ENCODE measurements around the gene DNAJC8. TPM values are rescaled to one million over a fixed set of nuclear protein-coding genes. Genes with fewer than 3 reads are reported as not detected.

DNAJC8 gene
- total RNA-seq, 1 experiment from 2014 or later: 98.7 TPM

DNA sequence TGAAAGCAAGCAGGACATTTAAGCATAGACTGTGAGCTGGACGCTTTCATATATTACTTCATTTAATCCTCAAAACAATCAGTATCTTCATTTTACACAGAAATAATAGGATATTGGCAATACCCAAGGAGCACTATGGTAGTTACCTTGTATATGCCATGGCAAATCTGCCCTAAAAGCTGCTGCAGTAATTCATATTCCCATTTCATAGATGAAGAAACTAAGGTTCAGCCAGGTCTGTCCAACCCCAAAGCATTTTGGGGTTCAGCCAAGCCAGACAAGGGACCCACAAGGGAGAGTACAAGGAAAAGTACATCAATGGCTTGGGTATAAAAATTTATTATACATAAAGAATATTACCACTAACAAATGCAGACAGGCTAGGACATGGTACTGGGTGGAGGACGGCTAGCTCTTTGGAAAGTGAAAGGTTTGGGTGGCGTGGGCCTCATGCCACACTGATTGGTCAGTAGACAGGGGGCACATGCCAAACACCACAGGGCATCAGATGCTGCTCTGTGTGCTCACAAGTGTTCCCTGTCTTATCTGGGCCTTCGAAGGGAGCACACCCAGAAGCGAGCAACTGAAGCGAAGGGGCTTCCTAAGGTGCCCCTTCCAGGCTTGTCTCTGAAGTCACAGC lies 32.5 kb downstream of the DNAJC8 start:
- DNase-seq (ENCODE audit: low read depth): no peak

- no peak for DNase-seq (ENCODE audit: low read depth)
Measured at GRCh38 chr1:28199328-28200233, 33.2 kb downstream of the DNAJC8 start.

- no peak for DNase-seq (ENCODE audit: low read depth)
Measured at GRCh38 chr1:28197682-28198415, 35.0 kb downstream of the DNAJC8 start.

GRCh38 chr1:28196330-28196729 lies 36.5 kb downstream of the DNAJC8 start:
- no peak for DNase-seq (ENCODE audit: low read depth)

GRCh38 chr1:28195780-28196179 lies 37.0 kb downstream of the DNAJC8 start:
- no peak for DNase-seq (ENCODE audit: low read depth)

DNA sequence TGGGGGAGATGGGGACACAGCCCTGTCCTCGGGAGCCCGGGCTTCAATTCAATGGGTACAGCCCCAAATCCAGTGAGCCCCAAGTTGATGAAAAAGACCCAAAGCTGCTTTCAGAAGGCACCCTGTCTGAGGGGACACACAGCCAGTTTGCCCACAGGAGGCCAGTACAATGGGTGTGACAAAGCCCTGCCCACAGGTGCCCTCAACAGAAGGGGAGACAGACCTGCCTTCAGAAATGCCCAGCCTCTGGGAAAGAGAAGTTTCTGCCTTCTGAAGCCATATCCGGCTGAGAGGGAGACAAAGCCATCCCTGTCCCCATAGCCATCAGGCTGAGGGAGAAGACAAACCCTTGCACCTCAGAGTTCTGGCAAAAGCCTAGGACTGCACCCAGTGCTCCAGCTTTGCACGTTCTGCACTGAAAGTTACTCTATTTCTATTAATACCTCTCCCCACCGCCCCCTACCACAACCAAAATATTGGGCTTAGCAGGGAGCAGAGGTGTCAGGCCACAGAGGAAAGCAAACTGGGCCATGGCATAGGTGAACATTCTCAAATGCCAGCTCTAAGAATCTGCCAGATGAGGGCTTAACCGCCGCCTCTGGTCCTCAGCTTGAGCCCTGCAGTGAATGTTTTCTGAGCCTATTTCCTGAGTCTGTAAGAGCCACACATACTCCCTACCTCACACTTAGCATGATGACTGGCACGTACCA lies 38.3 kb downstream of the DNAJC8 start:
- no peak for DNase-seq (ENCODE audit: low read depth)

DNA sequence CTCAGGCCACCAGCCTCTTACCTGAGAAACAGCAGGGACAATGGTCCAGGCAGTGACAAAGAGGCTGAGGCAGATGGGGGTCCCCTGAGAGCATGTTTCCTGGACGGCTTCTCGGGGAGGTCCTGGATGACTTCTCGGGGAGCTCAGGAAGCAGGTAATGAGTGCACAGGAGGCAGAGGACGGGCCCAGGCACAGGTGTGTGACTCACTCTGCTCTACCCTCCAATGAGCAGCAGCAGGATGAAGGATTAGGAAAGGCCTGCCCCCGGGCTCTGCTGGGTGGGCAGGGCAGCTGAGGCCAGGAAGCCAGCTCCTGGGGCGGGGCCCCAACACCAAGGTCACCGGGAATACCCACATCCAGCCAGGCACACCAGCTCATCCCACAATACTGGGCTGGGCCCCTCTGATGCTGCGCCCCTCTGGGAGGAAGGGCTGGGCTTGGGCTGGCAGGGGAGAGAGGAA lies 39.1 kb downstream of the DNAJC8 start:
- DNase-seq (ENCODE audit: low read depth): no peak

- DNase-seq (ENCODE audit: low read depth): no peak
Measured at GRCh38 chr1:28190996-28191645, 41.7 kb downstream of the DNAJC8 start.

- DNase-seq (ENCODE audit: low read depth): no peak
Measured at GRCh38 chr1:28190337-28190979, 42.4 kb downstream of the DNAJC8 start.

DNA sequence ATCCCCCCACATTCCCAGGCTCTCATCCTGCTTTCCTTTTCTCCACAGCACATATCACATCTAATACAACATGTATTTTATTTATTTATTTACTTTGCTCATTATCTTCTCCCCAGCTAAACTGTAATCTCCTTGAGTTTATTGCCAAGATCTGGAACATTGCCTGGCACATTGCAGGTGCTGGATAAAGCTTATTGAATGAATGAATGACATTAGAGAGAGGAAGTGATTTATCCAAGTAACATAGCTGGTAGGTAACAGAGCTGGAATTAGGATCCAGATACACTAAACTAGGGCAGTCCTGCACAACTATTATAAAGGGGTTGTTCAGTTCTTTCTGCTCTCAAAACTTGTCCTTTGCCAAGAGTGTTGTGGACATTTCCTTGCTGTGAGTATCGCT lies 47.8 kb downstream of the DNAJC8 start:
- no peak for DNase-seq (ENCODE audit: low read depth)

DNA sequence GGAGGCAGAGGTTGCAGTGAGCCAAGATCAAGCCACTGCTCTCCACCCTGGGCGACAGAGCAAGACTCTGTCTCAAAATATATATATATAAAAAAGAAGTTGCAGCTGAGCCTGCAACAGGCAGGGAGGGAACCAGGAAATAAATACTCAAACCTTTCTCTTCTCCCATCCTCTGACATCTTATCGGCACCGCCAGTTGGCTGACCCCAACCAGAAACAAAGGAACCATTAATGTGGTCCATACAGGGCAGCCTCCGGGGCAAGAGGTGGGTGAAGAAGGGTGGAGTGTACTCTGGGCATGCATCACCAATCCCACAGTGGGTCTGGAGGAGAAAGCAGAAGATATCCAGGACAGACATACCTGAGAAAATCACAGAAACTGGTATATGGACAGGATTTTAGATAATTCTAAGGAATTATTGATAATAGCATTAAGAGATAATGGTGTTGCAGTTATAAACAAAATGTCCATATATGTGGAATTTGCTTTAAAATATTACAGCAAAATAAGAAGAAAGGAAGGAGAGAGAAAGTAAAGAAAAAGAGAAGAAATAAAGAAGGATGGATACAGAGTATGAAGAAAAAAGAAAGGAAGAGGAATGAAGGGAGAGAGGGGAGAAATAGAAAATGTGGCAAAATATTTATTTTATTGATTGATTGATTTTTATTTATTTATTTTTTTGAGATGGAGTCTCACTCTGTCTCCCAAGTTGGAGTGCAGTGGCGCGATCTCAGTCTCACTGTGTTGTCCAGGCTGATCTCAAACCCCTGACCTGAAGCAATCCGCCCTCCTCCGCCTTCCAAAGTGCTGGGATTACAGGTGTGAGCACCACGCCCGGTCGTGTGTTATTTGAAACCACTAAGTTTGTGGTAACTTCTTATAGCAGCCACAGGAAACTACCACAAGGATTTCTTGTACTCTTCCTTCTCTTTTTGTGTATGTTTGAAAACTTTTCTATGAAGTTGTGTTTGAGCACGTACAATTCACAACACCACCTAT lies 52.2 kb downstream of the DNAJC8 start:
- no peak for DNase-seq (ENCODE audit: low read depth)

DNA sequence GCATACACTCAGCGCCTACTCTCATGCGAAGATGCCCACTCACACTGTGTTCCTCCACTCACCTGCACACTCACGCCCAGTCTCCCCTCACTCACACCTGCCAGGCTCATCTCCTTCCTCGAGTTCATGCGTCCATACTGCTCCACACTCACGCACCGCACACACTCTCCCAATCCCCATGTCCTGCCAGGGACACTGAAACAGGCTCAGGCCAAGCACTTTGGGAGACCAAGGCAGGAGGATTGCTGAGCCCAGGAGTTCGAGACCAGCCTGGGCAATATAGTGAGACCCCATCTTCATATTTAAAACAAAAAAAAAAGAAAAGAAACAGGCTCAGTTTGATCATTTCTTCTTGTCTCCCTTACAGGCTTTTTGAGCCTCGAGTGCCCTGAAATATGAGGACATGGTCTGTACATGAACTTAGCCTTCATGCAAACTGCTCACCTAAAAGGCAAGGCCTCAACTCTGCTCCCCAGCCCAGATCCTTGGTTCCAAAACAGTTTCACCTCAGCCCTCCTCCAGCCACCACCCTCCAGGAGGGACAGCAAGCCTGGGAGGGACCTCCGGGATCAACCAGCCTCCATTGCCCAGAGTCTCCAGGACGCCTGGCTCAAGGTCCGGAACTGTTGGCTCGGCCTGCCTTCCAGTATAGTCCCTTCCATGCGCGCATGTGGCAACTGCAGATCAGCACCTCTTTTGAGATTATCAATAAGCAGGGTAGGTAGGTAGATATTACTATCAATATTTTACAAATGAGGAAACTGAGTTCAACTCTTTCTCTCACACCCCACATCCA lies 53.9 kb downstream of the DNAJC8 start:
- DNase-seq (ENCODE audit: low read depth): no peak

GRCh38 chr1:28176492-28177470 lies 56.0 kb downstream of the DNAJC8 start, which contains the start of gene PTAFR:
Gene PTAFR (minus strand): TSS chr1:28176690. CDS start chr1:28151021, 25,669 bp downstream.
- DNase-seq (ENCODE audit: low read depth): no peak

- DNase-seq (ENCODE audit: low read depth): no peak
Measured at GRCh38 chr1:28175955-28176485, 56.8 kb downstream of the DNAJC8 start.

DNA sequence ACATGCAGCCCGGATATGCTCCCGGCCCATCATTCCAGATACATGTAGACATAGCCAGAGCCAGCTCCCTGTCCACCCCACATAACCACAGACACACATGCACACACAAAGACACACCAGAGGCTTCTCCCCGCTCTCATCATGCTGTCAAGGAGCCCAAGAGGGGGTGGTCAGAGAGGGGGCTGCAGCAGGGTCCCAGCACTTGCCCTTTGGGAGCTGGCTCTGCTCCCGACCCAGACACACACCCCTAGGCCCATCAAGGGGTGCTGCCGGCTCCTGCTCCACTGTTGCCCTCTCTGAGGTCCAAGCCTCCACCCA lies 58.9 kb downstream of the DNAJC8 start:
- DNase-seq (ENCODE audit: low read depth): peak; percentile 14

- DNase-seq (ENCODE audit: low read depth): no peak
Measured at GRCh38 chr1:28173151-28173979, 59.5 kb downstream of the DNAJC8 start.
